GM19324 (cell line): ENCODE data around the gene GPR78.
"Not testable (repeated sequence)": the region's sequence is repeated elsewhere in the genome, so short reads cannot be mapped to it uniquely, and the experiment has no call there.

Experiments
- ATAC-seq: cut with Tn5 transposase; IDR thresholded peaks from one replicate; pipeline ENCODE4 v1.9.1; 2021; ENCODE audit warnings: mild to moderate bottlenecking, moderate library complexity; ENCODE audit not compliant: unreplicated experiment, low FRiP score

The GPR78 gene

DNA sequence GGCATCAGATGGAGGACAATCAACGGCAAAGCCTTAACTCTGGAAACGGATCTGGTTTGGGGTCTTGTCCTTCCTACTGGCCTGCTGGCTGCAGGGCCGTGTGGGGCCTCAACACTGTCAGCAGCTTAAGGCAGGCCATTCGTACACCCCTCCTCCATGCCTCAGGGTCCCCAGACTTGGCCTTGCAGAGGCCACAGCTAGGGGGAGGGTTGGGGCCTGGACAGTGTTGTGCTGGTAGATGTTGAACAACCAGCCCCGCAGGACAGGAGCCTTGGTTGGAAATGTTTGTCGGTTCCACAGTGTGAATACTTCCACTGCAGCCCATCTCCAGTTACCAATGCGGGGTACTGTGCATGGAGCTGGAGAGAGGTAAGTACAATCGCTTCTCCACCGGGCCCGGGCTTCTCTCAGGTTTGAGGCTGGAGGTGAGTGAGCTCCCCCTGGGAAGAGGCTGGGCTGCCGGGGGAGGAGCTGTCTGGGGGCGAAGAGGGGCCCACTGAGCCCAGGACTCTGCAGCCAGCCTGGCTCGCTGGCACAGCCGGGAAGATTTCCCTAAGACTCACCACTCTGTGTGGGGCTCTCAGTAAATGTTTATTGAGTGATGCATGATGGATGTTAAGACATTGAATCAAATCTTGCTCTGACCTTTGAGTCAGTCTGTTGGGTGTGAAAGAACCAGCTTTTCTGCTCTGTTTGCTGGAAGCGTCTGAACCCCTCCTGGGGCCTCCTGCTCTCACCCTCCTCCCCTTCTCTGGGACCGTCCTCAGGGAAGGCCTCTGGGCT, 19.7 kb upstream of the GPR78 start:
- ATAC-seq = no peak

DNA sequence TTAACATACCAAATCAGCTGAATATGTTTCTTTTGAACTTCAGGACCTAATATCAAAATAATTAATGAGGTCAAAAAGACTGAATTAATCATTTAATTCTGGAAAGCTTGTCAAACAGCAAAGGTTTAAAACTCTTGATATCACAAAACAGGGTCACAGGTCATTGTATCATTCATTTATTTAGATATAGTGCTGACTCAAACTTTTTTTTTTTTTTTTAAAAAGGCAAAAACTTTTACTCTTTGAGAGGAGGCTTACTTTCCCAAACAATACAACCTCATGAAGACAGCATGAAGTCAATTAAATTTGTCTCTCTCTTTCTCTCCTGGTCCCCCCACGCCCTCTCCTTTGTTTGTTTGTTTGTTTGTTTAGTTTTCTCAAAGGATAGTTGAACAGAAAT, 15.6 kb upstream of the GPR78 start:
- no peak for ATAC-seq

- ATAC-seq = no peak
Measured at GRCh38 chr4:8568068-8568668, 12.0 kb upstream of the GPR78 start.

GRCh38 chr4:8570201-8570600, 10.0 kb upstream of the GPR78 start:
- ATAC-seq = no peak

DNA sequence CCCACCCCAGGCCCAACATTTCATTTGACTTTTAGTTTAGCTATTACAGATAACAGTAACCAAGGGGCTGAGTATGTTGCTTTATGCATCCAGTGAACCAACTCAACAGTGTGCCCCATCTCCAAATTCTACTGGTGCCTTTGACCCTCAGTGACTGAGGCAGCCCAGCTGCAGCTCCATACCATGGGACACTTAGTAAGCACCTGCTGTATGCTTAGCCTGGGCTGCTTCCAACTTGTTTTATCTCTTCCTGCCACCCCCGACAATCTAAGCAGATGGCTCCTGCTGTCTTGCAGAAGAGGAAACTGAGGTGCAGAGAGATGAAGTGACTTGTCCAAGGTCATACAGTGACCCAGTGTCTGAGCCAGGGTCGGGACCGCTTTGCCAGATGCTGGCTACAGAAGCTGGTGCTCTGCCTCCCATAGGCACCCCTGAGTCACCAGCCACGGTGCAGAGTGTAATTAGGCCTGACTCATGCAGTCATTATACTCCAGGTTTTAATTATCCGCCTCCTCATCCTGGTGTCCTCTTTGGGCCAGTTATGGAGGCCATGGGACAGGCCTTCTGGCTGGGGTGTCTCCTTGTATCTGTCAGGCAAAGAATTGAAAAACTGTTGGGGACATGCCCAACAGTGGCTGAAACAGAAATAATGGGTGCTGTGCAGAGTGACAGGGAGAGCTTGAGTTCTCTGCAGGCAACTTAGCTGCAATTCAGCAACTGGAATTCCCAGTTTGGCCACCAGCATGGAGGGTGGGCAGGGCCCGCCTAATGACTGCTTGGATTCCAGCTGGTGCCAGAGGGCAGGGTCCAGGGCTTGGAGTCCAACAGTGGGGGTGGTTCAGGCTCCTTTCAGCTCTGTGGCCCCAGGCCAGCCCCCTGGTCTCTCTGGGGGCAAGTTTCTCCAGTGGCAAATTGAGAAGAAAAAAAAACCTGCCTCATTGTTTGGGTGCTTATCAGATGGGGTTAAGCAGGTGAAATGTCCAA, 8.2 kb upstream of the GPR78 start:
- no peak for ATAC-seq

GRCh38 chr4:8573266-8573665, 6.9 kb upstream of the GPR78 start:
- ATAC-seq = no peak

DNA sequence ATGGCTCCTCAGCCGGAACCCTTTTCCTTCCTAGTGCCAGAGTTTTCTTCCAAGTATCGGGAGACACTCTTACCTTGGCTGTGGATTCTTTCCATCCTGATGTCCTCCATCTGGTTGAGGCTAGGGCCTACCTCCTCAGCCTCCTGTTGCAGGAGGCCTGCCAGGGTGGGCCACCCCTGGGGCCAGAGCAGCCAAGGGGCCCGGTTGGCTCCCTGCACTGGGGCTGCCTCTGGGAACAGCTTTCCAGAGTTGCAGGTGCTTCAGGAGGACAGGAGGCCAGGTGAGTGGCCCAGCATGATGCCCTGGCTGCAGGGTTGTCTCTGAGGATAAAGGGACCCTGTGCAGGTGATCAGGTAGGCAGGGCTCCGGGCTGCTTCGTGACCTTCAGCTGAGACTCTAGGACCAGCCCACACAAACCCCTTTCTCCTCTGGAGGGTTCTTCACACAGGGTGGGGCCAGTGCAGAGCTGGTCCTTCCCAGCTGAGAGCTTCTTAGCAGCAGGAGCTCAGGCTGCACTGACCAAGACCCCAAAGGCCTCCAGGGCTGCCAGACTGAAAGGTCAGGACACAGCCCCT, 5.3 kb upstream of the GPR78 start:
- ATAC-seq = no peak

- no peak for ATAC-seq
Measured at GRCh38 chr4:8575457-8575856, 4.7 kb upstream of the GPR78 start.

- ATAC-seq = not testable (repeated sequence)
Measured at GRCh38 chr4:8576591-8576990, 3.6 kb upstream of the GPR78 start.

DNA sequence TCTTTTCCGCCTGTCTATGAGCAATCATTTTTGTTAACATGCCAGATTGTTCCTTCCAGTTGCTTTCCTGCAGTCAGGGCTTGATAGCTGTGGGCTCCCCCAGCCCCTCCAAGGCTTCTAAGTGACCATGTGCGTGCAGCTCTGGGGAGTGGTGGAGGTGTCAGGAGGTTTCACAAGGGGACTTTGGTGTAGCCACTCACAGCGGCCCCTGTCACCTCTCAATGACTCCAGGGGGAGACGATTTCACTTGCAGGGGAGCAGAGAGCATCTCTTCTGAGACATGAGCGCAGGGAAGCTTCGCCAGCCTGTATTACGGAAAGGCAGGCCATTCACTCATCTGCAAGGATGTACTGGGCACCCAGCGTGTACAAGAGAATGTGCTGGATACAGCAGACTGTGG, 3.1 kb upstream of the GPR78 start:
- no peak for ATAC-seq

DNA sequence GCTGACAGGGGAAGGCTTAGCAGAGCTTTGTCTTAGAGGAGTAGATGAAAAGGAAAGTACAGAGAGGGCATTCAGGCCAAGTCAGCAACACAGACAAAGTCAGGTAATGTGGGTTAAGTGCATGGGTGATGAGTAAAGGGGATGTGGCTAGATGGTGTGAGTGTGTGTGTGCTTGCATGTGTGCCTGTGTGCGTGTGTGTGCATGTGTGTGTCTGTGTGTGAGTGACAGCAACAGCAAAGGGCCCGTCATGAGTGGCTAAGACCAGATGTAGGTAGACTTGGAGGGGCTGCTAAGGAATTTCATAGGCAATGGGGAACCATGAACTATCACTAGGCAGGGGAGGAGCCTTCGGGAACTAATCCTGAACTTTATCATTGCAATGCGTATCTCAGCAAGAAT, 2.2 kb upstream of the GPR78 start:
- no peak for ATAC-seq

DNA sequence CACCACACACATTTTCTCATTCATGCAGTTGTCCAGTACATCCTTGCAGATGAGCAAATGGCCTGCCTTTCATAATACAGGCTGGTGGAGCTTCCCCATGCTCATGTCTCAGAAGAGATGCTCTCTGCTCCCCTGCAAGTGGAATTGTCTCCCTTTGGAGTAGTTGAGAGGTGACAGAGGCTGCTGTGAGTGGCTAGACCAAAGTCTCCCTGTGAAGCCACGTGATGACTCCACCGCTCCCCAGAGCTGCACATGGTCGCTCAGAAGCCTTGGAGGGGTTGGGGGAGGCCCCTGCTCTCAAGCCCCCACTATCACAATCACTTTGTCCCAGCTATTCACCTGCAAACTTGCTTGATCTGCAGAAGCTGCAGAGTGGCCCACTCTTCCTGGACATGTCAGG, 1.5 kb upstream of the GPR78 start:
- no peak for ATAC-seq

DNA sequence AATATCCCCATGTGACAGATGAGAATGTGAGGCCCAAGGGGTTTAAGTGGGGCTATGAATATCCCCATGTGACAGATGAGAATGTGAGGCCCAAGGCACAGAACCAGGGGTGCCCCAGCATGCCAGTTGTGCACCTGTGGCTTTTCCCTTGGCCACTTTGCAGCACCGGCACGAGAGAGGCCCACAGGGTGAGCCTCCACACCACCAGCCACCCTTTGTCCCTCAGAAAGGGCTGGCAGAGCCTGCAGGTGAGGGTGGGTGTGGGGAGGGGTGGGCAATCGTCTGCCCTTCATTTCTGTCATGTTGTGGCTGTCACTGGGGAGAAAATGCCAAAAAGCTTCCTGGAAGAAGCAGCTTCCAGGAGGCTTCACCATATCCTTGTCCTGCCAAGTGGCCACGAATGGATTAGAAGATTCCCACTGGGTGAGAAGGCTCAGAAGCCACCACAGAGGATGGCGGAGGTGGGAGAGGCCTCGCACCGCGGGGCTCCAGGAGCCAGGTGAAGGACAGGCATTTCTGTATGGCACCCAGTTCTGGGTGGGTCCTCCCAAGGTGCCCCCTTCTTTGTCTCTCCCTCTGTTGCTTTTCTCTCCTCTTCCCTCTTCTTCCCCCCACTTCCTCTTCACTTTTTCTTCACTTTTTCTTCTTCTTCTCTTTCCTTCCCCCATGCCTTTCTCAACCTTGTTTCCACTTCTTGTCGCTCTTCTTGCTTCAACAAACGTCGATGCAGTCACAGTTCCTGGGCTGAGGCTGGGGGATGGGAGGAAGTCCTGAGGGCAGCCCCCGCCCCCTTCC, 469 bp upstream of the GPR78 start:
- ATAC-seq = no peak

GRCh38 chr4:8581094-8581861, 1.1 kb downstream of the GPR78 start:
- ATAC-seq = no peak

GRCh38 chr4:8582016-8582415, 1.8 kb downstream of the GPR78 start:
- ATAC-seq = no peak

DNA sequence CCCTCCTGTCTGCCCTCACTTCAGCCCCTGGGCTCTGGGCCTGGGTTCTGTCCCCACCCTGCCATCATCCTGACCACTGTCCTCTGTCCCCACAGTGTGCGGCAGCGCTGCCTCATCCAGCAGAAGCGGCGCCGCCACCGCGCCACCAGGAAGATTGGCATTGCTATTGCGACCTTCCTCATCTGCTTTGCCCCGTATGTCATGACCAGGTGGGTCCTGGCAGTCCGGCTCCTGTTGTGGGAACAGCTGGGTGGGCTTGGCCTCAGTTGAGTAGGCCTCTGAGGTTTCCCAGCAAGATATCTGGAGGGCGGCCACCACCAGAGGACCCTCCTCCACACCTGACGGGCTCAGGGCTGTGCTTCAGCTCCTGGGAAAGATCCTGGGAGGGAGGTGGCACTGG, 2.2 kb downstream of the GPR78 start:
- ATAC-seq = no peak

- no peak for ATAC-seq
Measured at GRCh38 chr4:8582941-8583654, 2.9 kb downstream of the GPR78 start.

DNA sequence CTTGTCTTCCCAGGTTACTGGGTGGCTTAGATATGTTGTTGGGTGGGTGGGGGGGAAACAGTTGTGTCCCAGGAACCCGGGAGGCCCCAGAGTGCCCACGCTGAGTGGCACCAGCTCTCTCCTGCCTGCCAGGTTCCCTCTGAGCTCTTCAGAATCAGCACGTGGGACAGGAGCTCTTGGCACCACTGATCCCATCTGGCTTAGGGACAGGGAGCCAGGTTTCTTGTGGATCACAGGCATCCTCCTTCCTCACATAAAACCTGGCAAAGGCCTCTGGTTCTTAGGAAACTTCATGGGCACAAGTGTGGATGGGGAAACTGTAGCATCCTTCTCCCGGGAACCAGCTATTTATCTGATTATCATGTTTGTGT, 3.4 kb downstream of the GPR78 start:
- no peak for ATAC-seq

DNA sequence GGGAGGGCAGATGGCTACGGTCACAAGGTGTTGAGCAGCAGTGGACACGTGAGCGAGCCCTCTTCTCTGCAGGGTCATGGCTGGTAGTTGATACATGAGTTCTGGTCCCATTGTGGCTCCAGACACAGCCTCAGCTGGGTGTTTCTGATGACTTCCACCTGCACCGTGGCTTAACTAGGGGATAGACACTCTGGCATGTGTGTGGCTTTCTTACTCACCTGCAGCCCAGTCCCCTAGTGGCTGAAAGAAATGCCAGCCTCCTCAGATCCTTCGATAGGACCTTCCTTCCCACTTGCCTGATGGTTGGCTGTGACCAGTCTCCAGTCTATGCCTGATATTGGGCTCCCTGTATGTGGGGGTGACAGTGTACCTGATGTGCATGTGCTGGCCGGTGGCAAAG, 5.0 kb downstream of the GPR78 start:
- no peak for ATAC-seq
